ENCODE results near the gene C19orf47.

The C19orf47 gene

GRCh38 chr19:40274585-40275544 lies 73.3 kb downstream of the C19orf47 start:
- DNase-seq (ENCODE audit: extremely low read depth, low read depth), result no peak

GRCh38 chr19:40273469-40274360 lies 74.5 kb downstream of the C19orf47 start:
- TF ChIP-seq CTCF (IDR thresholded peaks at IDR 0.05; ENCODE audit: low read depth, low read length), result no peak
- no peak for DNase-seq (ENCODE audit: extremely low read depth, low read depth)

More at GRCh38 chr19:40274585-40275544, 73.3 kb downstream of the C19orf47 start:
- no peak for TF ChIP-seq CTCF (IDR thresholded peaks at IDR 0.05; ENCODE audit: low read depth, low read length)

GRCh38 chr19:40272261-40272660 lies 75.9 kb downstream of the C19orf47 start:
- no peak for DNase-seq (ENCODE audit: extremely low read depth, low read depth)
- no peak for TF ChIP-seq CTCF (IDR thresholded peaks at IDR 0.05; ENCODE audit: low read depth, low read length)

- no peak for DNase-seq (ENCODE audit: extremely low read depth, low read depth)
- TF ChIP-seq CTCF (IDR thresholded peaks at IDR 0.05; ENCODE audit: low read depth, low read length), result no peak
Measured at GRCh38 chr19:40271706-40272105, 76.5 kb downstream of the C19orf47 start.

- TF ChIP-seq CTCF (IDR thresholded peaks at IDR 0.05; ENCODE audit: low read depth, low read length), result no peak
- no peak for DNase-seq (ENCODE audit: extremely low read depth, low read depth)
Measured at GRCh38 chr19:40270362-40271089, 77.7 kb downstream of the C19orf47 start.
